ENCODE measurements around the gene TMEM145. TPM values are rescaled to one million over a fixed set of nuclear protein-coding genes. Genes with fewer than 3 reads are reported as not detected.

TMEM145 gene
- total RNA-seq, 1 donor from 2014 or later, result not detected

- H3K4me1 Mint-ChIP-seq (ENCODE audit: low read depth, unreplicated experiment), result no peaks in the 10 kb centered on the region
- H3K27ac Mint-ChIP-seq (ENCODE audit: unreplicated experiment), result no peak overlapping the region
- Histone ChIP-seq H3K9me3 (ENCODE audit: insufficient read depth, low read depth, low read length) (no peaks in the 10 kb centered on the region), H3K4me2 (ENCODE audit: low read length) (no peak overlapping the region), H3K27me3 (ENCODE audit: insufficient read depth, low read length) (no peaks in the 10 kb centered on the region), H3K79me2 (ENCODE audit: insufficient read depth, low read length) (peaks cover 11% of the 10 kb centered on the region), H2AFZ (ENCODE audit: low read depth, low read length) (no peak overlapping the region), H3K27ac (ENCODE audit: low read depth, low read length) (no peak overlapping the region), H3K4me1 (ENCODE audit: insufficient read depth, low read length) (no peaks in the 10 kb centered on the region), H3K36me3 (ENCODE audit: insufficient read depth, low read length) (peaks cover 23% of the 10 kb centered on the region), H4K20me1 (ENCODE audit: insufficient read depth, low read length) (peaks cover 72% of the 10 kb centered on the region), H3K9ac (ENCODE audit: low read length) (no peak overlapping the region), H3K4me3 (ENCODE audit: insufficient read depth, low read depth, low read length) (no peak overlapping the region)
- H3K4me3 Mint-ChIP-seq (ENCODE audit: unreplicated experiment), result no peak overlapping the region
- no peak for FAIRE-seq
- peaks cover 4% of the 10 kb centered on the region for H3K36me3 Mint-ChIP-seq (ENCODE audit: low read depth, unreplicated experiment)
- no peaks in the 10 kb centered on the region for H3K9me3 Mint-ChIP-seq (ENCODE audit: unreplicated experiment)
- no peak for DNase-seq (ENCODE audit: low read depth)
- TF ChIP-seq EZH2 (IDR thresholded peaks at IDR 0.05; ENCODE audit: insufficient read depth, low read length) (no peak), CTCF (IDR thresholded peaks at IDR 0.05; ENCODE audit: insufficient read depth, low read depth, low read length) (no peak)
- no peaks in the 10 kb centered on the region for H3K27me3 Mint-ChIP-seq (ENCODE audit: low read depth, unreplicated experiment)
Observed at GRCh38 chr19:42292042-42292960, 20.8 kb upstream of the TMEM145 start.

- H3K36me3 ChIP-seq (ENCODE audit: insufficient read depth, low read length), result peaks cover 23% of the 10 kb centered on the region
- no peak overlapping the region for H3K4me3 ChIP-seq (ENCODE audit: insufficient read depth, low read depth, low read length)
- DNase-seq (ENCODE audit: low read depth), result no peak
- Mint-ChIP-seq H3K27me3 (ENCODE audit: low read depth, unreplicated experiment) (no peaks in the 10 kb centered on the region), H3K9me3 (ENCODE audit: unreplicated experiment) (no peaks in the 10 kb centered on the region), H3K36me3 (ENCODE audit: low read depth, unreplicated experiment) (peaks cover 4% of the 10 kb centered on the region), H3K4me3 (ENCODE audit: unreplicated experiment) (no peak overlapping the region), H3K4me1 (ENCODE audit: low read depth, unreplicated experiment) (no peaks in the 10 kb centered on the region), H3K27ac (ENCODE audit: unreplicated experiment) (no peak overlapping the region)
- no peak overlapping the region for H3K27ac ChIP-seq (ENCODE audit: low read depth, low read length)
- peaks cover 65% of the 10 kb centered on the region for H4K20me1 ChIP-seq (ENCODE audit: insufficient read depth, low read length)
- TF ChIP-seq CTCF (IDR thresholded peaks at IDR 0.05; ENCODE audit: insufficient read depth, low read depth, low read length), result no peak
- no peaks in the 10 kb centered on the region for H3K4me1 ChIP-seq (ENCODE audit: insufficient read depth, low read length)
- H3K4me2 ChIP-seq (ENCODE audit: low read length), result no peak overlapping the region
- FAIRE-seq, result no peak
- no peak overlapping the region for H3K9ac ChIP-seq (ENCODE audit: low read length)
- no peaks in the 10 kb centered on the region for H3K9me3 ChIP-seq (ENCODE audit: insufficient read depth, low read depth, low read length)
- no peaks in the 10 kb centered on the region for H3K27me3 ChIP-seq (ENCODE audit: insufficient read depth, low read length)
- H2AFZ ChIP-seq (ENCODE audit: low read depth, low read length), result no peak overlapping the region
- H3K79me2 ChIP-seq (ENCODE audit: insufficient read depth, low read length), result peaks cover 6% of the 10 kb centered on the region
Observed at GRCh38 chr19:42292963-42293362, 20.1 kb upstream of the TMEM145 start.

- no peak for TF ChIP-seq CTCF (IDR thresholded peaks at IDR 0.05; ENCODE audit: insufficient read depth, low read depth, low read length)
- Mint-ChIP-seq H3K27me3 (ENCODE audit: low read depth, unreplicated experiment) (no peaks in the 10 kb centered on the region), H3K4me3 (ENCODE audit: unreplicated experiment) (no peak overlapping the region), H3K27ac (ENCODE audit: unreplicated experiment) (no peak overlapping the region), H3K4me1 (ENCODE audit: low read depth, unreplicated experiment) (no peaks in the 10 kb centered on the region), H3K9me3 (ENCODE audit: unreplicated experiment) (no peaks in the 10 kb centered on the region), H3K36me3 (ENCODE audit: low read depth, unreplicated experiment) (peaks cover 4% of the 10 kb centered on the region)
- no peak overlapping the region for H3K4me3 ChIP-seq (ENCODE audit: insufficient read depth, low read depth, low read length)
- no peak overlapping the region for H2AFZ ChIP-seq (ENCODE audit: low read depth, low read length)
- no peaks in the 10 kb centered on the region for H3K4me1 ChIP-seq (ENCODE audit: insufficient read depth, low read length)
- no peak overlapping the region for H3K27ac ChIP-seq (ENCODE audit: low read depth, low read length)
- H3K27me3 ChIP-seq (ENCODE audit: insufficient read depth, low read length), result no peaks in the 10 kb centered on the region
- DNase-seq (ENCODE audit: low read depth) (no peak), FAIRE-seq (no peak)
- peaks cover 17% of the 10 kb centered on the region for H3K36me3 ChIP-seq (ENCODE audit: insufficient read depth, low read length)
- H3K9ac ChIP-seq (ENCODE audit: low read length), result no peak overlapping the region
- H3K9me3 ChIP-seq (ENCODE audit: insufficient read depth, low read depth, low read length), result no peaks in the 10 kb centered on the region
- H4K20me1 ChIP-seq (ENCODE audit: insufficient read depth, low read length), result peaks cover 60% of the 10 kb centered on the region
- peaks cover 6% of the 10 kb centered on the region for H3K79me2 ChIP-seq (ENCODE audit: insufficient read depth, low read length)
- no peak overlapping the region for H3K4me2 ChIP-seq (ENCODE audit: low read length)
Observed at GRCh38 chr19:42293540-42293939, 19.6 kb upstream of the TMEM145 start.
